ENCODE results near the gene MMP13.
"Not testable (repeated sequence)": the region's sequence is repeated elsewhere in the genome, so short reads cannot be mapped to it uniquely, and the experiment has no call there.

MMP13 gene

DNA sequence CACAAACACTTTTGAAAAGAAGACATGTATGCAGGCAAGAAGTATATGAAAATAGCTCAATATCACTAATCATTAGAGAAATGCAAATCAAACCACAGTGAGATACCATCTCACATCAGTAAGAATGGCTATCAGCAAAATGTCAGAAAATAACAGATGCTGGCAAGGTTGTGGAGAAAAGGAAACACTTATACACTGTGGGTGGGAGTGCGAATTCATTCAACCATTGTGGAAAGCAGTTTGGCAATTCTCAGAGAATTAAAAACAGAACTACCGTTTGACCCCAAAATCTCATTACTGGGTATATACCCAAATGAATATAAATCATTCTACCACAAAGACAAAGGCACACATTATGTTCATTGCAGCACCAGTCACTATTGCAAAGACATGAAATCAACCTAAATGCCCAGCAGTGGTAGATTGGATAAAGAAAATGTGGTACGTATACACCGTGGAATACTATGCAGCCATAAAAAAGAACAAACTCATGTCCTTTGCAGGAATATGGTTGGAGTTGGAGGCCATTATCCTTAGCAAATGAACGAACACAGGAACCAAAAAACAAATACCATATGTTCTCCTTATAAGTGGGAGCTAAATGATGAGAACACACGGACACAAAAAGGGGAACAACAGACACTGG is 18.5 kb downstream of the MMP13 start:
- no peak for DNase-seq (ENCODE audit: low spot score)

GRCh38 chr11:102935514-102935913 is 20.0 kb downstream of the MMP13 start:
- no peak for DNase-seq (ENCODE audit: low spot score)

DNA sequence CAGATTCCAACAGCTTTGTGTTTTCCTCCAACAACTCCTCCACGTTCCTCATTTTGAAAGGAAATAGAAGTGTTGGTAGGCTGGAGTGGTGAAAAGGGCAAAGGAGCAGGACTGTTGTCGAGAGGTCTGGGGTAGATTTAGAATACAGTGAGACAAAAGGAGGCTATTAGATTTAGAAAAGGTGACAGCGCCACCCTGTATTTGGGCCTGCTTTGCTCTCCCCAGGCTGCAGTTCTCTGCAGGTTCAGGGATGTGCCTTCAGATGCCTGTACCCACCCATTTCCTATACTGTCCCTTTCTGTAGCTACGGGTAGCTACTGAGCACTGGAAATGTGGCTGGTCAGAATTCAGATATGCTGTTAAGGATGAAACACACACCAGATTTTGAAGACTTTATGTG is 20.8 kb downstream of the MMP13 start:
- no peak for DNase-seq (ENCODE audit: low spot score)

DNA sequence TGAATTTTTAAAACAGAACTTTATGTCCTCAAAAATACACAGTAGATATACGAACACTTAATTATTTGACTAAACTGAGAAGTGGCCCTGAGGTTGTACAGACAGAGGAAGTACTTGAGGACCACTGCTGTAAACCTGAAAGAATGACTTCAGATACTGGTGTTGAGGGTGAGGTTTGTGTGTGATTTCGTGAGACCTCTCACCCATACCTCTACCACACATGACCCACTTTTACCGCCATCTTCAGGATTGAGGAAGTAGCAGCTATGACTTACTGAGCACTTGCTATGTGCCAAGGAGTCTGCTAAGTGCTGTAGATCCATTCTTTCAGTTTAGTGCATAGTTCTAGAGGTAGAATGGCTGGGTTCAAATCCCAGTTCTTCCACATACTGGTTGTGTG is 21.9 kb downstream of the MMP13 start:
- DNase-seq (ENCODE audit: low spot score), result no peak

DNA sequence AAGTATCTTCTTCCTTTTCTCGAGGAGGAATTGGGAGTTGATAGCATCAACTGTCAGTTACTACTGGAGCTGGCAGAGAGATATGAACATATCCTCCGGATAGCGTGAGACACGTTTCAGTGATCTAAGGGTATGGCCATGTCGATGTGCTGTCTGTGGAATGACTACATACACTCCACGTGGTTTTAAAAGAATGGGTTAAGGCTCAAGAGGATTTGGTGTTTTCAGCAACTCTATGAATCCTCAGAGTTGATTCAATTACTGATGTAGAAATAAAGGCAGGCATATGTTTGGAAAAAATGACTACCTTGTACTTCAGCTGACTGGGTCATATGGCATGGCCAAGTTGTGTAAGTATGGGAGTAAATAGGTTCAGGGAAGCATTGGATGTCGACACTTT is 22.9 kb downstream of the MMP13 start:
- no peak for DNase-seq (ENCODE audit: low spot score)

- DNase-seq (ENCODE audit: low spot score), result no peak
Measured at GRCh38 chr11:102930451-102930850, 25.1 kb downstream of the MMP13 start.

GRCh38 chr11:102929972-102930371 is 25.6 kb downstream of the MMP13 start:
- DNase-seq (ENCODE audit: low spot score), result no peak

GRCh38 chr11:102929166-102929565 is 26.4 kb downstream of the MMP13 start:
- DNase-seq (ENCODE audit: low spot score), result no peak

DNA sequence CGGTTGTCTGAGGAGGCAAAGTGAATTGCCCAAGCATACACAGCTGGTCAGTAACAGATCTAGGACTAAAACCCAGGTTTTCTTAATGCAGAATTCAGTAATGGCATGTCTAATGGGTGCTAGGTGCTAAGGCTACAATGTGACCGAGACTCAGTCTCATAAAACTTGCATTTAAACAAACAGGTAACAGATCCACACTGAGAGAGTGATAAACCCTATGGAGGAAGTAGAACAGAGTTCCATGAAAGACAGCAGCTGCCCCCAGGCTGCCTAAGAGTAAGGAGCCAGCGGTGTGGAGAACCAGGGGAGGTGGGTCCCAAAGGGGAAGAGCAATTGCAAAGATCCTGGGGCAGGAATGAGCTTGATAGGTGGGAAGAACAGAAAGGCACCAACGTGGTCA is 27.3 kb downstream of the MMP13 start:
- no peak for DNase-seq (ENCODE audit: low spot score)

GRCh38 chr11:102927624-102927990 is 27.9 kb downstream of the MMP13 start:
- no peak for DNase-seq (ENCODE audit: low spot score)

GRCh38 chr11:102926961-102927623 is 28.4 kb downstream of the MMP13 start:
- DNase-seq (ENCODE audit: low spot score), result no peak

GRCh38 chr11:102926517-102926916 is 29.0 kb downstream of the MMP13 start:
- no peak for DNase-seq (ENCODE audit: low spot score)

GRCh38 chr11:102925988-102926387 is 29.5 kb downstream of the MMP13 start:
- DNase-seq (ENCODE audit: low spot score), result no peak

DNA sequence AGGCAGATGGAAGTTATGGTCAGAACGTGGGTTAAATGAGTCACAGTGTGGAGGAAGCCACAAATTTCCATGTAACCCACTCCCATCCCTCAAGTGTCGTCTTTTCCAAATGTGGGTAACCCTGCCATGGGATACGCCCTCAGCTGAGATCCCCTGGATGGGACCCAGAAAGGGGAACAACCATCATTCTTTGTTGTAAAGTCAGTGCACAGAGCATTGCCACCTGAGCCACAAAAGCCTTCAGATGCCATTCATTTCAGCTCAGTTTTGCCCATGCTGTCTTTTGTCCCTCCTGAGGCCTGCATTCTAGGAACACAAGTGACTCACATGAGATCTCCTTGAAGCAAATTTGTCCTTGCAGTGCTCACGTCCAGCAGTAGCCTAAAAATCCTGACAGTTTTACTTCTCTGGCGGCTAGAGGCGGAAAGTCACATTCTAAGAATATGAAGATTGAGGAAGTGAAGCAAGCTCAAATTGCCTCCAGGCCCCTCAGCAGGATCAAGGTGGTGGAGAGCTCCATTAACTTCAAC is 30.6 kb downstream of the MMP13 start:
- DNase-seq (ENCODE audit: low spot score), result no peak

DNA sequence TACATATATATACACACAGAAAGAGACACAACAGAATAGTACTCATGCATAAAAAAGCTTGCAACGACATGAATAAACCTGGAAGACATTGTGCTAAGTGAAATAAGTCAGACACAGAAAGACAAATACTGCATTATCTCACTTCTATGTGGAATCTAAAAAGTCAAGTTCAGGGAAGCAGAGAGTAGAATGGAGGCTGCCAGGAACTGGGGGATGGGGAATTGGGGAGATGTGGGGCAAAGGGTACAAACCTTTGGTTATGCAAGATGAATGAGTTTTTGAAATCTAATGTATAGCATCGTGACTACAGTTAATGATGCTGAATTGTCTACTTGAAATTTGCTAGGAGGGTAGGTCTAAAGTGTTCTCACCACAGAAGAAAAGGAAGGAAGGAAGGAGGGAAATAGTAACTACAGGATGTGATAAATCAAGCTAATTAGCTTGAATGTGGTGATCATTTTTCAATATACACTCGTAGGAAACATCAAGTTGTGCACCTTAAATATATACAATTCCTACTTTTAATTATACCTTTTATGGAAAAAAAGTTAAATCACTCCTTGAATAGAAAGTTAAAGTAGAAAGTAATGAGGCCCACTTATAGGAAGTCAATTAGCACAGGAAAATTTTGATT is 33.8 kb downstream of the MMP13 start:
- no peak for DNase-seq (ENCODE audit: low spot score)

DNA sequence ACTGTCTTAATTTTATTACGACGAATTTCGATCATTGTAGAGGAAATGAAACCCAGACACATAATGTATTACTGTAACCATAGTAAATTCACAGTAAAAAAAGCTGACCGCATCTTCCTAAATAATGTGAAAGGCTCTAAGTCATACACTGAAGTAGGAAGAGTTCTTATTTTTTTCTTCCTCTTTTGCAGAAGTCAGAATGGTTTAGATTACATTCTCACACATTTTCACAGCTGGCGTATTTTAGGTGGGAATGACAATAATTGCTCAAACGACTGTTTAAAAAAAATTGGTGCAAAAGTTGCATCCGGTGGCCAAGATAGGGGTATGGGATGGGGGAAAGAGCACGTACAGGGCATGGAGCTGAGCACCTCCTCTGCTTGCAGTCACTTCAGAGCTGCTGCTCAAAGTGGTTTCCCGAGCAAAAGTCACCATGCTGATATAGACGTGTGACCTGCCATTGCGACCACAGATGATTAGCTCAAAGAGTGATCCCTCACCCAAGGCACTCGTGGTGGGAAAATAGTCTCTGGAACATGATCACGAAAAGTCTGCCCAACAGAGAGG is 35.3 kb downstream of the MMP13 start:
- DNase-seq (ENCODE audit: low spot score), result no peak

- no peak for DNase-seq (ENCODE audit: low spot score)
Measured at GRCh38 chr11:102915044-102915375, 40.5 kb downstream of the MMP13 start.

- peak; percentile 73 for DNase-seq (ENCODE audit: low spot score)
Measured at GRCh38 chr11:102914238-102915043, 41.1 kb downstream of the MMP13 start.

DNA sequence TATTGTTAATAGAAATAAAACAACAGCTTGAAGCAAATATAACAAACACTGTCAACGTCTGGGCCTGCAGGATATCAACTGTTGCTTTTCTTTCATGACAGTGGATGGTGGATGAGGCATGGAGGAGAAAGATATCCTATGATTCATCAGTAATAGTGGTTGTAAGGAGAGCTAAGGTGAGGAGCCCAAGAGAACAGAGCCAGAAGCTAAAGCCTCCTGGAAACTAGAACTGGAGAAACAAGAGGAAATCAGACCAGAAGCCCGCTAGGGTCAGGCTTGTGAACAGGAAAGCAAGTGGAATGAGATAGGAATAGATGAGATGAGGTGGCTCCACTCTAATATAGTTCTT is 43.1 kb downstream of the MMP13 start:
- DNase-seq (ENCODE audit: low spot score), result no peak

DNA sequence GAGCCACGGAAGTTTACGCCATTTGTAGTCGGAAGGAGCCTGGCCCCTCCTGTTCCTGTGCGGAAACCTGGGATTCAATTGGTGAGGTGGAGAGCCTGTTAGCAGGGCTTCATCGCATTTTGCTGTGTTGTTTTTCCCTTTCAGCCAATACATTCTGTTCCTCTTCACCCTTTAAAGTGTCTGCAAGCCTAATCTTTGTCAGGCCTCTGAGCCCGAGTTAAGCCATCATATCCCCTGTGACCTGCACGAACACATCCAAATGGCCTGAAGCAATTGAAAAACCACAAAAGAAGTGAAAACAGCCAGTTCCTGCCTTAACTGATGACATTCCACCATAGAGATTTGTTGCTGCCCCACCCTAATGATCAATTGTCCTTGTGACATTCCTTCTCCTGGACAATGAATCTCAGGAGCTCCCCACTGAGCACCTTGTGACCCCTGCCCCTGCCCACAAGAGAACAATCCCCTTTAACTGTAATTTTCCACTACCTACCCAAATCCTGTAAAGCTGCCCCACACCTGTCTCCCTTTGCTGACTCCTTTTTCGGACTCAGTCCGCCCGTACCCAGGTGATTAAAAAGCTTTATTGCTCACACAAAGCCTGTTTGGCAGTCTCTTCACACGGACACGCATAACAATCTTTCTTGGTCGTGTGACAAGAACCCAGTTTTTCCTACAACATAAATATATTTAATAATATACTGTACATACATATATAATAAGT is 43.6 kb downstream of the MMP13 start:
- DNase-seq (ENCODE audit: low spot score), result no peak

DNA sequence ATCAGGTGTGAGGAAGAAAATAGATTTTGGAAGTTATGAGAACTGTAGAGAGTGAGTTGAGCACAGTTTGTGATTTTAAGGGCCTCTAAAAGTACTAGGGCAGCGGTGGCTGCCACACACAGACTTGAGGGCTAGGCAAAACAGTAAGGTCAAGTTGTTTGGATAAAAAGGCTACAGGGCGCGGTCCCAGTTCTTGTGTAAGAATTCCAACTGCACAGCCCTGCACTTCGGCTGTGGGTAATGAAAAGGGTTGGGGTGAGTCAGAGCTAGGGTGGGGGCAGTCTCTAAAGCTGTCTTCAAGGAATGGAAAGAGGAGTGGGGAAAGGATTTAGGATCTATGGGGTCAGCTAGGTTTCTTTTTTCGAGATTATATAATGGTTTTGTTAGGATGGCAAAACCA is 49.7 kb downstream of the MMP13 start:
- DNase-seq (ENCODE audit: low spot score), result not testable (repeated sequence)

GRCh38 chr11:102903895-102904294 is 51.6 kb downstream of the MMP13 start:
- DNase-seq (ENCODE audit: low spot score), result not testable (repeated sequence)
